GM23338 (cell line): ENCODE measurements around the gene LRRC28. TPM values are rescaled to one million over a fixed set of nuclear protein-coding genes. Genes with fewer than 3 reads are reported as not detected.

Source experiments
- ATAC-seq: fragments of 200-7000 bp; cut with Tn5 transposase; 3 replicates; pipeline ENCODE4 v1.9.1; 2020
- DNase-seq: peaks from one replicate; pipeline ENCODE4 v3.0.0-alpha.2; 2015; ENCODE audit warnings: low spot score
- H2AFZ ChIP-seq: fragments of 200-600 bp; sonication (generic); 2 replicates; pipeline ENCODE4 v1.8.0; 2016; ENCODE audit warnings: antibody characterized with exemption, mild to moderate bottlenecking, moderate library complexity
- H3F3A ChIP-seq: fragments of 200-600 bp; sonication (generic); replicated peaks from 2 replicates; pipeline ENCODE4 v1.8.0; 2017; ENCODE audit warnings: antibody characterized with exemption, mixed run types, low read depth
- H3K27ac ChIP-seq: fragments of 200-600 bp; sonication (generic); 2 replicates; pipeline ENCODE4 v1.6.1; 2016; ENCODE audit warnings: low read depth
- H3K27me3 ChIP-seq: fragments of 200-600 bp; sonication (generic); 2 replicates; pipeline ENCODE4 v1.8.0; 2016; ENCODE audit warnings: mild to moderate bottlenecking, mixed run types, moderate library complexity; ENCODE audit not compliant: insufficient read depth
- H3K36me3 ChIP-seq: fragments of 200-600 bp; sonication (generic); 2 replicates; pipeline ENCODE4 v1.8.0; 2016; ENCODE audit warnings: mild to moderate bottlenecking; ENCODE audit not compliant: insufficient read depth
- H3K4me1 ChIP-seq: fragments of 200-600 bp; sonication (generic); 2 replicates; pipeline ENCODE4 v1.8.0; 2016; ENCODE audit warnings: mild to moderate bottlenecking, moderate library complexity; ENCODE audit not compliant: insufficient read depth
- H3K4me2 ChIP-seq: fragments of 200-600 bp; sonication (generic); 2 replicates; pipeline ENCODE4 v1.7.1; 2017; ENCODE audit warnings: mixed run types
- H3K4me3 ChIP-seq: fragments of 200-600 bp; sonication (generic); 2 replicates; pipeline ENCODE4 v1.6.1; 2016; ENCODE audit warnings: mixed run types
- H3K79me2 ChIP-seq: fragments of 200-600 bp; sonication (generic); replicated peaks from 2 replicates; pipeline ENCODE4 v1.8.0; 2017; ENCODE audit warnings: mild to moderate bottlenecking; ENCODE audit not compliant: insufficient read depth
- H3K9me2 ChIP-seq: fragments of 200-600 bp; sonication (generic); 2 replicates; pipeline ENCODE4 v1.8.0; 2017; ENCODE audit not compliant: insufficient read depth
- H4K20me1 ChIP-seq: fragments of 200-600 bp; sonication (generic); replicated peaks from 2 replicates; pipeline ENCODE4 v1.8.0; 2017; ENCODE audit warnings: mild to moderate bottlenecking; ENCODE audit not compliant: insufficient read depth
- H3K27ac Mint-ChIP-seq: 2 replicates; pipeline ENCODE4 v1.8.0; 2020; ENCODE audit warnings: inconsistent platforms, mild to moderate bottlenecking, moderate library complexity, mixed read lengths
- H3K27me3 Mint-ChIP-seq: 3 replicates; pipeline ENCODE4 v1.8.0; 2022; ENCODE audit warnings: low read depth, mild to moderate bottlenecking, moderate library complexity, mixed read lengths, inconsistent platforms; ENCODE audit not compliant: insufficient read depth, poor library complexity
- H3K36me3 Mint-ChIP-seq: 3 replicates; pipeline ENCODE4 v1.8.0; 2021; ENCODE audit warnings: low read depth, mild to moderate bottlenecking, inconsistent platforms, moderate library complexity, mixed read lengths
- H3K4me1 Mint-ChIP-seq: 3 replicates; pipeline ENCODE4 v1.8.0; 2020; ENCODE audit warnings: mild to moderate bottlenecking, inconsistent platforms, mixed read lengths
- H3K4me3 Mint-ChIP-seq: 3 replicates; pipeline ENCODE4 v1.8.0; 2021; ENCODE audit warnings: moderate library complexity, mild to moderate bottlenecking, inconsistent platforms, mixed read lengths
- H3K9me3 Mint-ChIP-seq: 3 replicates; pipeline ENCODE4 v1.8.0; 2020; ENCODE audit warnings: moderate library complexity, mild to moderate bottlenecking, inconsistent platforms, mixed read lengths
- CREB1 ChIP-seq: fragments of 250-450 bp; sonication (Bioruptor Pico); IDR thresholded peaks from 2 replicates; pipeline ENCODE4 v1.5.0; 2020; ENCODE audit warnings: low read depth, mild to moderate bottlenecking, moderate library complexity
- EZH2 ChIP-seq: fragments of 200-600 bp; sonication (generic); IDR thresholded peaks from one replicate; pipeline ENCODE4 v1.8.0; 2017; ENCODE audit warnings: antibody characterized with exemption, mild to moderate bottlenecking, low read depth; ENCODE audit not compliant: unreplicated experiment
- NANOG ChIP-seq: IDR thresholded peaks from 2 replicates; pipeline ENCODE4 v1.6.1; 2016; ENCODE audit warnings: antibody characterized with exemption, borderline replicate concordance
- POLR2AphosphoS5 ChIP-seq: IDR thresholded peaks from 2 replicates; pipeline ENCODE4 v1.6.1; 2016; ENCODE audit warnings: antibody characterized with exemption, low read depth
- ZNF114 ChIP-seq: fragments of 250-450 bp; sonication (Bioruptor Pico); IDR thresholded peaks from 2 replicates; pipeline ENCODE4 v1.5.0; 2020; ENCODE audit warnings: mild to moderate bottlenecking, moderate library complexity
- polyA plus RNA-seq: library from polyadenylated mRNA; unstranded; fragments of >200 nt; fragmentation: Nextera tagmentation; extraction: Ambion mirVana; gene quantifications from 2 replicates; pipeline ENCODE4 v1.2.1, GENCODE V29; 2016
- total RNA-seq: library from RNA; depleted of rRNA; stranded (reverse); fragments of >200 nt; shearing (Covaris generic); gene quantifications from 2 replicates; pipeline ENCODE4 v1.2.3, GENCODE V29; 2014
- TF ChIP-seq, protein P1 (sequence below): IDR thresholded peaks from 2 replicates; pipeline ENCODE4 v1.6.1; 2016; ENCODE audit warnings: antibody characterized with exemption
- TF ChIP-seq, protein P2 (sequence below): IDR thresholded peaks from one replicate; pipeline ENCODE4 v1.6.1; 2018; ENCODE audit warnings: antibody characterized with exemption; ENCODE audit not compliant: unreplicated experiment

LRRC28 gene
- total and polyA plus RNA-seq, 2 experiments from 2014 or later = 12.9 to 28.4 TPM

DNA sequence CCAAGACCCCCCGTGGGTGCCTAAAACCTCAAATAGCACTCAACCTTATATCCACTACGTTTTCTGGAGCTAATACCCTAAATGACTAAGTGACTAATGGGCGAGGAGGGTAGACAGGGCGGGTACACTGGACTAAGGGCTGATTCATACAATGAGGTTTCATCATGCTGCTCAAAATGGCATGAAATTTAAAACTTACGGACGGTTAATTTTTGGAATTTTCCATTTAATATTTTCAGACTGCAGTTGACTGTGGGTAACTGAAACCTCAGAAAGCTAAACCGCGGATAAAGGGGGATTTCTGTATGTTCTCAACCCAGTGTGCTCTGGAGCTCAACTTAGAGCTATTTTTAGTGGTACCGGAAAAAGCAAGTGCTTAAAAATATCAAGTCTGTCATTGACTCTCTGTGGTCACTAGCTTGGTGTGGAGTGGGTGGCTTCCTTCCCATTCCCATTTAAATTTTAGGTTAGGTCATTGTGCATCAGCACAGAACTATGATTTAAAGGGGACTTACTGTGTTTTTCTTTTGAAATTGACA lies 72.9 kb downstream of the LRRC28 start:
- no peak overlapping the region for H3K27ac ChIP-seq

DNA sequence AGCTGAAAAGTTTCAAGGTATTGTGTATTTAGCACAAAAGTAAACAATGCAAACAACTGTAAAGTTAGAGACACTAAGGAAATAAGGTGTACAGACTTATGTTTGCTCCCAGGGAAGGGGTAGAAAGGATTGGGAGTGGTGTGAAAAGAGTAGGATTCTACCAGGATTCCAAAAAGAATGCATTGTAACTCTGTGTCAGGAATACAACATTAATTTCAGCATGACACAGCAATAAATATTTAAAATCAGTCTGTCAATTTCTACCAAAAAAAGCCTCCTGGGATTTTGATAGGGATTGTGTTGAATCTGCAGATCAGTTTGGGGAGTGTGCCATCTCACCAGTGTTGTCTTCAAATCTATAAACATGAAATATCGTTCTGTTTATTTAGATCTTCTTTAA lies 73.4 kb downstream of the LRRC28 start:
- no peak overlapping the region for H3K27ac ChIP-seq
- Mint-ChIP-seq H3K36me3 (no peaks in the 10 kb centered on the region), H3K9me3 (no peaks in the 10 kb centered on the region), H3K4me1 (peaks cover 2% of the 10 kb centered on the region; the same call in 1 of the 3 replicates), H3K27me3 (no peaks in the 10 kb centered on the region), H3K27ac (no peak overlapping the region), H3K4me3 (no peak overlapping the region)
- no peaks in the 10 kb centered on the region for H3F3A ChIP-seq
- no peak overlapping the region for H3K4me2 ChIP-seq
- H3K4me1 ChIP-seq = no peaks in the 10 kb centered on the region
- no peaks in the 10 kb centered on the region for H3K79me2 ChIP-seq
- no peaks in the 10 kb centered on the region for H3K36me3 ChIP-seq
- H3K9me2 ChIP-seq = no peaks in the 10 kb centered on the region
- H4K20me1 ChIP-seq = no peaks in the 10 kb centered on the region
- no peak for ATAC-seq
- H3K27me3 ChIP-seq = no peaks in the 10 kb centered on the region
- no peak for DNase-seq
- no peak overlapping the region for H3K4me3 ChIP-seq
- TF ChIP-seq ZNF114 (no peak), EZH2 (no peak)
- TF ChIP-seq, protein P1, sequence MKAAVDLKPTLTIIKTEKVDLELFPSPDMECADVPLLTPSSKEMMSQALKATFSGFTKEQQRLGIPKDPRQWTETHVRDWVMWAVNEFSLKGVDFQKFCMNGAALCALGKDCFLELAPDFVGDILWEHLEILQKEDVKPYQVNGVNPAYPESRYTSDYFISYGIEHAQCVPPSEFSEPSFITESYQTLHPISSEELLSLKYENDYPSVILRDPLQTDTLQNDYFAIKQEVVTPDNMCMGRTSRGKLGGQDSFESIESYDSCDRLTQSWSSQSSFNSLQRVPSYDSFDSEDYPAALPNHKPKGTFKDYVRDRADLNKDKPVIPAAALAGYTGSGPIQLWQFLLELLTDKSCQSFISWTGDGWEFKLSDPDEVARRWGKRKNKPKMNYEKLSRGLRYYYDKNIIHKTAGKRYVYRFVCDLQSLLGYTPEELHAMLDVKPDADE = no peak
- H2AFZ ChIP-seq = no peak overlapping the region

More for the DNA sequence above, 72.9 kb downstream of the LRRC28 start:
- Histone ChIP-seq H4K20me1 (no peaks in the 10 kb centered on the region), H3K4me3 (no peak overlapping the region), H3K4me2 (no peak overlapping the region), H3K4me1 (no peaks in the 10 kb centered on the region), H2AFZ (no peak overlapping the region), H3K79me2 (no peaks in the 10 kb centered on the region), H3K36me3 (no peaks in the 10 kb centered on the region), H3K9me2 (no peaks in the 10 kb centered on the region), H3F3A (no peaks in the 10 kb centered on the region), H3K27me3 (no peaks in the 10 kb centered on the region)
- Mint-ChIP-seq H3K36me3 (no peaks in the 10 kb centered on the region), H3K4me1 (peaks cover 2% of the 10 kb centered on the region; the same call in 1 of the 3 replicates), H3K27me3 (no peaks in the 10 kb centered on the region), H3K27ac (peak overlapping the region; percentile 28; the same call in 1 of the 2 replicates), H3K4me3 (no peak overlapping the region), H3K9me3 (no peaks in the 10 kb centered on the region)
- ATAC-seq (no peak), DNase-seq (no peak)
- TF ChIP-seq POLR2AphosphoS5 (no peak), CREB1 (CRISPR knock-in tag) (no peak), NANOG (no peak)
- TF ChIP-seq, protein P2, sequence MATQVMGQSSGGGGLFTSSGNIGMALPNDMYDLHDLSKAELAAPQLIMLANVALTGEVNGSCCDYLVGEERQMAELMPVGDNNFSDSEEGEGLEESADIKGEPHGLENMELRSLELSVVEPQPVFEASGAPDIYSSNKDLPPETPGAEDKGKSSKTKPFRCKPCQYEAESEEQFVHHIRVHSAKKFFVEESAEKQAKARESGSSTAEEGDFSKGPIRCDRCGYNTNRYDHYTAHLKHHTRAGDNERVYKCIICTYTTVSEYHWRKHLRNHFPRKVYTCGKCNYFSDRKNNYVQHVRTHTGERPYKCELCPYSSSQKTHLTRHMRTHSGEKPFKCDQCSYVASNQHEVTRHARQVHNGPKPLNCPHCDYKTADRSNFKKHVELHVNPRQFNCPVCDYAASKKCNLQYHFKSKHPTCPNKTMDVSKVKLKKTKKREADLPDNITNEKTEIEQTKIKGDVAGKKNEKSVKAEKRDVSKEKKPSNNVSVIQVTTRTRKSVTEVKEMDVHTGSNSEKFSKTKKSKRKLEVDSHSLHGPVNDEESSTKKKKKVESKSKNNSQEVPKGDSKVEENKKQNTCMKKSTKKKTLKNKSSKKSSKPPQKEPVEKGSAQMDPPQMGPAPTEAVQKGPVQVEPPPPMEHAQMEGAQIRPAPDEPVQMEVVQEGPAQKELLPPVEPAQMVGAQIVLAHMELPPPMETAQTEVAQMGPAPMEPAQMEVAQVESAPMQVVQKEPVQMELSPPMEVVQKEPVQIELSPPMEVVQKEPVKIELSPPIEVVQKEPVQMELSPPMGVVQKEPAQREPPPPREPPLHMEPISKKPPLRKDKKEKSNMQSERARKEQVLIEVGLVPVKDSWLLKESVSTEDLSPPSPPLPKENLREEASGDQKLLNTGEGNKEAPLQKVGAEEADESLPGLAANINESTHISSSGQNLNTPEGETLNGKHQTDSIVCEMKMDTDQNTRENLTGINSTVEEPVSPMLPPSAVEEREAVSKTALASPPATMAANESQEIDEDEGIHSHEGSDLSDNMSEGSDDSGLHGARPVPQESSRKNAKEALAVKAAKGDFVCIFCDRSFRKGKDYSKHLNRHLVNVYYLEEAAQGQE = no peak
